ENCODE data around the gene PRMT7.

PRMT7 gene

GRCh38 chr16:68400924-68401460 lies 90.2 kb downstream of the PRMT7 start:
- TF ChIP-seq CTCF (IDR thresholded peaks at IDR 0.05; ENCODE audit: control insufficient read depth, insufficient read depth, low read depth, low read length, missing control alignments) = no peak
- H3K4me3 ChIP-seq (ENCODE audit: control insufficient read depth, low read depth, low read length) = no peak overlapping the region
- no peak for DNase-seq (ENCODE audit: low read depth)

- peak; percentile 40 for DNase-seq (ENCODE audit: low read depth)
- no peak for TF ChIP-seq CTCF (IDR thresholded peaks at IDR 0.05; ENCODE audit: control insufficient read depth, insufficient read depth, low read depth, low read length, missing control alignments)
- H3K4me3 ChIP-seq (ENCODE audit: control insufficient read depth, low read depth, low read length) = no peak overlapping the region
Observed at GRCh38 chr16:68401871-68402747, 91.3 kb downstream of the PRMT7 start.

DNA sequence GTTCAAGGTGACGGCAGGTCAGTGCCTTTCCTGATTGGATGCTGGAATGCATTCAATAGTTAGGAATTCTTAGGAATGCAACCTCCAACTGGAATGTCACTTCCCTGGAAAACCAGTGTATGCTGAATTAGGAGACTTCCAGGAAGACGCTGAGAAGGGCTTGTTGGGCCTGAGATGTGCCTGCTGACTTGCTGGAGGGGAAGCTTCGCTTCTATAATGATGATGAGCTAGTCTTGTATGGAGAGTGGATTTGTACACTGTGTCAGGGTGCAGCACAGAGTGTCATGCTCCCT lies 91.9 kb downstream of the PRMT7 start:
- TF ChIP-seq CTCF (IDR thresholded peaks at IDR 0.05; ENCODE audit: control insufficient read depth, insufficient read depth, low read depth, low read length, missing control alignments) = no peak
- H3K4me3 ChIP-seq (ENCODE audit: control insufficient read depth, low read depth, low read length) = no peak overlapping the region
- no peak for DNase-seq (ENCODE audit: low read depth)

GRCh38 chr16:68403177-68403576 lies 92.4 kb downstream of the PRMT7 start:
- TF ChIP-seq CTCF (IDR thresholded peaks at IDR 0.05; ENCODE audit: control insufficient read depth, insufficient read depth, low read depth, low read length, missing control alignments) = no peak

DNA sequence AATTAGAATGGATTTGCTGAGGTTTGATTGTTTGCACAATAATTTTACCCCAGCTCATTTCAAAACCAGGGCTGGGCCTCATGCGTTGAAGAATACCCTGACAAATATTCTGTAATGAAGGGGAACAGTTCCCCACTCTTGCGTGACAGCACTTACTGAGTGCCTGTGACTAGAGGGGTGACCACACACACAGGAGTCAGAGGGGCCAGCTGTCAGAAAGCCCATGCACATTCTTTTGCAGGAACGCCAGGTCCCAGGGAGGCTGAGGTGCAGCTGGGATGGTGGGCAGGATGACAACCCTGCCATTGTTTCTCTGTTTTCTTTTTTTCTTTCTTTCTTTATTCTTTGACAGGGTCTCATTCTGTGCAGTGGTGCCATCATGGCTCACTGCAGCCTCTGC lies 92.9 kb downstream of the PRMT7 start:
- TF ChIP-seq CTCF (IDR thresholded peaks at IDR 0.05; ENCODE audit: control insufficient read depth, insufficient read depth, low read depth, low read length, missing control alignments) = no peak
- DNase-seq (ENCODE audit: low read depth) = no peak
- no peak overlapping the region for H3K4me3 ChIP-seq (ENCODE audit: control insufficient read depth, low read depth, low read length)

More at GRCh38 chr16:68403177-68403576, 92.4 kb downstream of the PRMT7 start:
- H3K4me3 ChIP-seq (ENCODE audit: control insufficient read depth, low read depth, low read length) = no peak overlapping the region
- no peak for DNase-seq (ENCODE audit: low read depth)

DNA sequence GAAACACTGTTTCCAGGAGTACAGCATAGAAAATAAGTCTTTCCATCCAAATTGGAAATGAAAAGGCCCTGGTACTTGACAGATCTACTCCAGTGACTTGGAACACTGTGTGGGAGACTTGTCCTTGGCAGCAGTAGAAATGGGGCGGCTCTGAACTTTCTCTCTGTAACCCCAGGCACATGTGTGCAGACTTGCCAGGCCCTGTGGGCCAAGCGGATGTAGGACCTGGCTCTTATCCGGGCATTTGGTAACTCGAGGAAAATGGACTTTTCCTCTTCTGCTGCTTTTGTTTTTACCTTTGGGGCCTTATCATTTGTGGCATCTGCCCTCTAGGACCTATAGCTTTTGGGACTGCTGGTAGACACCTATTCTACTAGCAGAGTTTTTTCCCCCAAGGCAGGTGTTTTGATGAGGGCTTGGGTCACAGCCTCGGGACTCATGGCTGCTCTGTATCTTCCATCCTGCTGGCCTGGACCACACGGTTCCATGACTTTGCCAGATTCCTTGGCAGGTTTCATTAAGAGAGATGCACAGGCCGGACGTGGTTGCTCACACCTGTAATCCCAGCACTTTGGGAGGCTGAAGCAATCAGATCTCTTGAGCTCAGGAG lies 94.0 kb downstream of the PRMT7 start:
- DNase-seq (ENCODE audit: low read depth) = no peak
- no peak overlapping the region for H3K4me3 ChIP-seq (ENCODE audit: control insufficient read depth, low read depth, low read length)
- TF ChIP-seq CTCF (IDR thresholded peaks at IDR 0.05; ENCODE audit: control insufficient read depth, insufficient read depth, low read depth, low read length, missing control alignments) = no peak

All from AG09309 (cell line).